Right lobe of liver (tissue), 4 donors: Measurements from ENCODE around the gene CFAP100.

Source experiments
- CTCF ChIP-seq, 4 donors: fragments of 200-600 bp in 3 of 4; fragments of 450-650 bp in 1 of 4; IDR thresholded peaks; one replicate each; pipeline versions ENCODE4 v1.5.1 to v1.8.0; 2016 to 2022; ENCODE audit warnings: antibody characterized with exemption in 4 of 4, mild to moderate bottlenecking in 2 of 4
- POLR2A ChIP-seq: fragments of 450-650 bp; IDR thresholded peaks from one replicate; pipeline ENCODE4 v1.6.1; 2017; ENCODE audit warnings: antibody characterized with exemption, mild to moderate bottlenecking
- donor health status: DM: no; HTN: no; CAD: no.
- donor health status: DM: no; HTN: no; CAD: no.
- donor health status: DM: no; HTN: yes; CAD: no.

GRCh38 chr3:126439346-126439967, 44.7 kb downstream of the CFAP100 start:
- TF ChIP-seq CTCF (IDR thresholded peaks at IDR 0.05) (no peak), POLR2A (no peak)
